ENCODE data around the gene EIF4H.
"Not testable (repeated sequence)": the region's sequence is repeated elsewhere in the genome, so short reads cannot be mapped to it uniquely, and the experiment has no call there.

Gene EIF4H

DNA sequence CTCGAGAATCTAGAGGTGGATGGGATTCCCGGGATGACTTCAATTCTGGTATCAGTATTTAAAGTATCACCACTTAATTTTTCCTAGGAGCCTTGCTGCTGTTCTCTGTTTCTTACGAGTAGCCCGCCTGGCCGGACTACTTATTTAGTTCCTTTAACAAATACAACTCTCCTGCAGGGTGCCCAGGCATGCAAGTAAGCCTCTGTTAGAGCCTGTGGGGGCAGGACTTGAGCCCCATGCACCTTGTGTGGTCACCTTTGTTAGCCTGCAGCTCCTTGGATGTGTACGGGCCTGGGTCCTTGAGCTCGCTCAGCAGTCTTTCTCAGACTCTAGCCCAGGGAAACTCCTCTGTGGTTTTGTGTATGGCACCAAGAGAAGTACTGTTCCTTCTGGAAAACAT, 16.1 kb downstream of the EIF4H start:
- DNase-seq (ENCODE audit: low read depth), result no peak
- H3K4me3 ChIP-seq (ENCODE audit: low read length), result no peak overlapping the region
- TF ChIP-seq, protein P1, sequence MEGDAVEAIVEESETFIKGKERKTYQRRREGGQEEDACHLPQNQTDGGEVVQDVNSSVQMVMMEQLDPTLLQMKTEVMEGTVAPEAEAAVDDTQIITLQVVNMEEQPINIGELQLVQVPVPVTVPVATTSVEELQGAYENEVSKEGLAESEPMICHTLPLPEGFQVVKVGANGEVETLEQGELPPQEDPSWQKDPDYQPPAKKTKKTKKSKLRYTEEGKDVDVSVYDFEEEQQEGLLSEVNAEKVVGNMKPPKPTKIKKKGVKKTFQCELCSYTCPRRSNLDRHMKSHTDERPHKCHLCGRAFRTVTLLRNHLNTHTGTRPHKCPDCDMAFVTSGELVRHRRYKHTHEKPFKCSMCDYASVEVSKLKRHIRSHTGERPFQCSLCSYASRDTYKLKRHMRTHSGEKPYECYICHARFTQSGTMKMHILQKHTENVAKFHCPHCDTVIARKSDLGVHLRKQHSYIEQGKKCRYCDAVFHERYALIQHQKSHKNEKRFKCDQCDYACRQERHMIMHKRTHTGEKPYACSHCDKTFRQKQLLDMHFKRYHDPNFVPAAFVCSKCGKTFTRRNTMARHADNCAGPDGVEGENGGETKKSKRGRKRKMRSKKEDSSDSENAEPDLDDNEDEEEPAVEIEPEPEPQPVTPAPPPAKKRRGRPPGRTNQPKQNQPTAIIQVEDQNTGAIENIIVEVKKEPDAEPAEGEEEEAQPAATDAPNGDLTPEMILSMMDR (conservative IDR thresholded peaks at IDR 0.05; ENCODE audit: low read length), result no peak

DNA sequence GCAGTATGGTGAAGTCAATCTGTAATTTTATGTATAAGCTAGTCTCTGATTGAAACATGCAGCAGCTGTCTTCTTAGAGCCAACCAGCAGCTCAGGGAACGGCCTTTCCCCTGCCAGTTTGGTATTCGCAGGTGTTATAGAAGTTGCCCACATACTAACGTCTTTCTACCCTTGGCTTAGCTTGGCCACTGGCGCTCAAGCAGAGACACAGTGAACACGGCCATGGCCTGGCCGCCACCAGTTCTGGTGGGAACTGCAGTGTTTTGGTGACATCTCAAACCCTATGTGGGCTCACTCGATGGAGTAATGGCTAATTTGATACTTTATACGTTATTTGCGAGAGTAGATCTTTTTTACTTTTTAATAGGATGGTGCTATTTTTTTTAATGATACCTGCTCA, 17.1 kb downstream of the EIF4H start:
- TF ChIP-seq, protein P1 (conservative IDR thresholded peaks at IDR 0.05; ENCODE audit: low read length), result no peak
- no peak overlapping the region for H3K4me3 ChIP-seq (ENCODE audit: low read length)
- no peak for DNase-seq (ENCODE audit: low read depth)

DNA sequence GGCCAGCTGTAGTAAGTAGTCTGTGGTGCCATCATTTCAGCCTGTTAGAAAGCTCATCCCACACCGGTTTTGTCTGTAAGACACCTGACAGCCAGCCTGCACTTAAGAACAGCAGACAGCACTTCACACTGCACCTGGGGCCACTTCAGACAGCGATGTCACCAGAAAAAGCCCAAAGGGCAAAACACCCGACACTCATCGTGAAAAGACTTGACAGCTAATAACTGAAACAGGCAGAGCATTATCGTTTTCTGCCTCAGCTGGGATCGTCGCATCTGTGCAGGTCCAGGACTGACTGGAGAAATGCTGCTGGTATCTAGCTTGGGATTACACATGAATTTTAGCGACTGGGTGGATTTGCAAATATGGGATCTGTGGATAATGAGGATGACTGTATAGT, 18.9 kb downstream of the EIF4H start:
- TF ChIP-seq, protein P1 (conservative IDR thresholded peaks at IDR 0.05; ENCODE audit: low read length), result no peak
- no peak for DNase-seq (ENCODE audit: low read depth)
- no peak overlapping the region for H3K4me3 ChIP-seq (ENCODE audit: low read length)

DNA sequence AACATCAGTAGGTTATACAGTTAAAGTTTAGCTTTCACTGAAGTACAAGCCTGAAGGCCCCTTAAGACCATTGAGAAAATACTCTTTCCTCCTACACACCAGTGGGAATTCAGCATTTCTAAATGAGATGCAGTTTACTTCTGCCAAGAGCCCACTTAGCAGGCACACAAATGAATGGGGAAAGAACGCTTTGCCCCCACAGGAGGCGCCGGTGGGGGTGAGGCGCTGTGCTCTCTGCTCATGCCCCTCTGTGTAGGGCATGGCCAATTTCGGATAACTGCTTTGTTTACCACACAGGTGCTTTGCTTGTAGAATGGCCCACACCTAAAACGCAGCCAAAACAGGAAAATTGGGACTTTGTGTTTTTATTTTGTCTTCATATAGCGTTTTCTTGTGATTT, 19.8 kb downstream of the EIF4H start:
- no peak for DNase-seq (ENCODE audit: low read depth)
- TF ChIP-seq, protein P1 (conservative IDR thresholded peaks at IDR 0.05; ENCODE audit: low read length), result no peak
- no peak overlapping the region for H3K4me3 ChIP-seq (ENCODE audit: low read length)

DNA sequence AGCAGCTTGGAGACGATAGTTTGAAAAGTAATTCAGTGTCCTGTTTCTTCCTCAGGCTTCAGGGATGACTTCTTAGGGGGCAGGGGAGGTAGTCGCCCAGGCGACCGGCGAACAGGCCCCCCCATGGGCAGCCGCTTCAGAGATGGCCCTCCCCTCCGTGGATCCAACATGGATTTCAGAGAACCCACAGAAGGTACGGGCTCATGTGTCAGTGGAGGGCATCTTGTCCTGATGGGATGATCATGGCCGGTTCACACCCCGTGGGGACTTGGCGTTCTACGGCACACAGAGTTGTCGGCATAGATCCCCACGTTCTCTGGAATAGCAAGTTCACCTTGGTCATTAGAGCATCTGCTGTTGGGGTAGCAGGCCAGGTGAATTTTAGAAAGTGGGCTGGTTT, 20.5 kb downstream of the EIF4H start:
- H3K4me3 ChIP-seq (ENCODE audit: low read length), result no peak overlapping the region
- DNase-seq (ENCODE audit: low read depth), result no peak
- TF ChIP-seq, protein P1 (conservative IDR thresholded peaks at IDR 0.05; ENCODE audit: low read length), result no peak

DNA sequence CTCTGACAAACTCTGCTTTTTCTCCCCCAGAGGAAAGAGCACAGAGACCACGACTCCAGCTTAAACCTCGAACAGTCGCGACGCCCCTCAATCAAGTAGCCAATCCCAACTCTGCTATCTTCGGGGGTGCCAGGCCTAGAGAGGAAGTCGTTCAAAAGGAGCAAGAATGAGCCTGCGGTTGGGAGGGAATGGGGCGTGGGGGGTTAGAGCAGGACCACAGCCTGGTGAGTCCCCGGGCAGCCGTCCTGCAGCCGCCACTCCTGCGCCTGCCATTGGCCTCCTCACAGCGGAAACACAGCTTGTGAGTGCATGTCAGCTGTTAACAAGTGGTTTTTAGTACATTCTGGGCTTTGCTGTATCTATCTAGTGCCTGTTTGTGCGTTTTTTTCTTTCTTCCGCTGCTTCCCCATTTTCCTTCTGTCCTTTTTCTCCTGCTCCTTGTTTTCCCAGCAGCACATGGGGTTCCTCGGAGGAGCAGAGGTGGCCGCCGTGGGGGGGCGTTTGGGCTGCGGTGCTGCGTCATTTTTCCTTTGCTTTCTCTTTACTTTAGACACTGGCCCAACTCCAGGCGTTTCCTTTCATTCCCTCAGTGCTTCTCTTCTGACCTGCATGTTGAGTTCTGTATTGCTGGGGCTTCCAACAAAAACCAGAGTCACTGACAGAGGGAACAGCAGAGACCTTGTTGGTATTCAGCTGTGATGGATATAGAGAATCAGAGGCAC, 21.1 kb downstream of the EIF4H start:
- not testable (repeated sequence) for H3K4me3 ChIP-seq (ENCODE audit: low read length); DNase-seq (ENCODE audit: low read depth)

DNA sequence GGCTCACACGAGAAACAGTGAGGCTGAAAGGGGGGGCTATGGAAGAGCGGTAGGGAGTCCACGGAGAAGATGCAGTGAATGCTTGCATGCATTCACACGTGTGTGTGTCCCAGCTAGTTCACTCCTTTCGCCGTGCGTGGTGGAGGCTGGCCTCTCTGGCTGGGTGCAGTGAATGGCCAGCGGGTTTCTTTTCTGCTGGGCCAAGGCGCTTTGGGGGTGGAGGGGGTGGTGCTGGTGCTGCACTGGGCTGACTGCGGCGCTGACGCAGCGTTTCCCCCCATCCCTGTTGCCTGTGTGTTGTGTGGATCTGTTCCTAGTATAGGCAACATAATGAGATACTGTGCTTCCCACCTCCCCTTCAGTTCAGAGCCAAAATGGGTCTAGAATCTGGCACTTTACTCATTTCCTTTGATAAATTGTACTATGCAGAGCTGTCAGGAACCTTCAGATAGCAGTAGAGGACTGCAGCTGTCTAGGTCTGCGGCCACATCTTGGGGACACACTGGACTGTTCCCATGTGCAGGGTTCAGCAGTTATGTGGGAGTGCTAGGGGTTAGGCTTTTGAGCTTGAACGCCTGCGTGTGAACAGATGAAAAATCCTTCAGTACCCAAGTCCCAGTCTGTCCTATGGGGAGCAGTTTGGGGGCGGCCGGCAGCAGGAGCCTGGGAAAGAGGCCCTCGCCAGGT, 22.0 kb downstream of the EIF4H start:
- not testable (repeated sequence) for DNase-seq (ENCODE audit: low read depth); H3K4me3 ChIP-seq (ENCODE audit: low read length)

DNA sequence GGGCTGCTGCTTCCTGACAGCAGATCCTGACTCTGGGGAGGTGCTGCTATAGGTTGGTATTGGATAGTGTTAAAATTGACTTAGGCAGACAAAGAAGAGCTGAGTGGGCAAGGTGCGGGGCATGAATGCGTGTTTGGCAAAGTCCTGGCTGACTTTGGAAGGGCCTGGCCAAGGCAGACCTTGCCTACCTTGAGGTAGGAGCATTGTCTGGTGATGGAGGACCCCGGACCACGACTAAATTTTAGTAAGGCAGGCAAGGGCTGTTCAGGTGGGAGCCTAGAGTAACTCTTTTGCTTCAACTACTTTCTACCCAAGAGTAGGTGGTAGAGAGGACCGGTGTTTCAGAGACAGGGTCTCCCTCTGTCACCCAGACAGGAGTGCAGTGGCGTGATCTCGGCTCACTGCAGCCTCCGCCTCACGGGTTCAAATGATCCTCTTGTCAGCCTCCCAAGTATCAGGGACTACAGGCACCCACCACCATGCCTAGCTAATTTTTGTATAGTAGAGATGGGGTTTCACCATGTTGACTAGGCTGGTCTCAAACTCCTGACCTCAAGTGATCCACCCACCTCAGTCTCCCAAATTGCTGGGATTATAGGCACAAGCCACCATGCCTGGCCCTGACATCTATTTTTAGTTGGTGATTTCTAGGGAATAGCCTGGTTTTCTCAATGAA, 23.4 kb downstream of the EIF4H start:
- H3K4me3 ChIP-seq (ENCODE audit: low read length), result no peak overlapping the region
- TF ChIP-seq, protein P1 (conservative IDR thresholded peaks at IDR 0.05; ENCODE audit: low read length), result no peak
- DNase-seq (ENCODE audit: low read depth), result no peak
